Endothelial cell of umbilical vein (primary cell): ENCODE measurements around the gene DNAJC28.

Experiments
- CTCF ChIP-seq, 2 donors: IDR thresholded peaks; 1 replicate in 1 of 2; 2 replicates in 1 of 2; pipeline ENCODE4 v1.5.1; 2011; ENCODE audit warnings: low read length in 2 of 2, mild to moderate bottlenecking in 2 of 2, moderate library complexity in 2 of 2, control low read depth in 1 of 2, inconsistent platforms in 1 of 2, low read depth in 1 of 2; ENCODE audit not compliant: insufficient read depth in 1 of 2; ENCODE audit errors: extremely low read depth in 1 of 2
- EZH2 ChIP-seq: IDR thresholded peaks from 2 replicates; pipeline ENCODE4 v1.6.1; 2012; ENCODE audit warnings: borderline replicate concordance, low read depth, mild to moderate bottlenecking, moderate library complexity, low read length, inconsistent platforms; ENCODE audit not compliant: severe bottlenecking
- FOS ChIP-seq: IDR thresholded peaks from 2 replicates; pipeline ENCODE4 v1.6.1; 2011; ENCODE audit warnings: mild to moderate bottlenecking, low read length, moderate library complexity, borderline replicate concordance; ENCODE audit not compliant: insufficient read depth
- JUN ChIP-seq: IDR thresholded peaks from 2 replicates; pipeline ENCODE4 v1.6.1; 2011; ENCODE audit warnings: borderline replicate concordance, low read depth; ENCODE audit not compliant: insufficient read length, insufficient read depth
- POLR2A ChIP-seq: IDR thresholded peaks from 2 replicates; pipeline ENCODE4 v1.6.1; 2012; ENCODE audit warnings: low read depth, mild to moderate bottlenecking, control low read depth, low read length
- POLR2AphosphoS5 ChIP-seq: IDR thresholded peaks from 2 replicates; pipeline ENCODE4 v1.6.1; 2012; ENCODE audit warnings: low read depth, mild to moderate bottlenecking, control low read depth, low read length, moderate library complexity; ENCODE audit not compliant: insufficient read depth

- TF ChIP-seq CTCF (IDR thresholded peaks at IDR 0.05; ENCODE audit: extremely low read depth in 1 of 2, insufficient read depth in 1 of 2, low read depth in 1 of 2, low read length in 2 of 2), result no peak
- TF ChIP-seq FOS, result no peak
- TF ChIP-seq EZH2, result no peak
- no peak for TF ChIP-seq POLR2A
- no peak for TF ChIP-seq POLR2AphosphoS5
- no peak for TF ChIP-seq JUN
Measured at GRCh38 chr21:33490991-33491372, 534 bp downstream of the DNAJC28 start.
